Thyroid gland (tissue), 4 donors: ENCODE measurements around the gene GNG12.

Experiments
- CTCF ChIP-seq, 6 experiments: fragments of 200-600 bp in 3 of 6; fragments of 450-650 bp in 3 of 6; sonication (generic) in 3 of 6; IDR thresholded peaks; one replicate each; pipeline ENCODE4 v1.5.1; 2016 to 2019; ENCODE audit warnings: antibody characterized with exemption in 6 of 6, mild to moderate bottlenecking in 2 of 6, inconsistent platforms in 1 of 6, moderate library complexity in 1 of 6
- POLR2A ChIP-seq, 2 donors: fragments of 450-650 bp; IDR thresholded peaks; one replicate each; pipeline ENCODE4 v1.6.1; 2017; ENCODE audit warnings: antibody characterized with exemption in 2 of 2, mild to moderate bottlenecking in 2 of 2, moderate library complexity in 1 of 2

GRCh38 chr1:67768480-67768879 lies 64.8 kb downstream of the GNG12 start:
- TF ChIP-seq CTCF (IDR thresholded peaks at IDR 0.05) = no peak
- no peak for TF ChIP-seq POLR2A (IDR thresholded peaks at IDR 0.05)
